ENCODE measurements around the gene ZNF625.
A peak's percentile ranks its signal among the peaks of the same experiment; 100 is the strongest.

ZNF625 gene

DNA sequence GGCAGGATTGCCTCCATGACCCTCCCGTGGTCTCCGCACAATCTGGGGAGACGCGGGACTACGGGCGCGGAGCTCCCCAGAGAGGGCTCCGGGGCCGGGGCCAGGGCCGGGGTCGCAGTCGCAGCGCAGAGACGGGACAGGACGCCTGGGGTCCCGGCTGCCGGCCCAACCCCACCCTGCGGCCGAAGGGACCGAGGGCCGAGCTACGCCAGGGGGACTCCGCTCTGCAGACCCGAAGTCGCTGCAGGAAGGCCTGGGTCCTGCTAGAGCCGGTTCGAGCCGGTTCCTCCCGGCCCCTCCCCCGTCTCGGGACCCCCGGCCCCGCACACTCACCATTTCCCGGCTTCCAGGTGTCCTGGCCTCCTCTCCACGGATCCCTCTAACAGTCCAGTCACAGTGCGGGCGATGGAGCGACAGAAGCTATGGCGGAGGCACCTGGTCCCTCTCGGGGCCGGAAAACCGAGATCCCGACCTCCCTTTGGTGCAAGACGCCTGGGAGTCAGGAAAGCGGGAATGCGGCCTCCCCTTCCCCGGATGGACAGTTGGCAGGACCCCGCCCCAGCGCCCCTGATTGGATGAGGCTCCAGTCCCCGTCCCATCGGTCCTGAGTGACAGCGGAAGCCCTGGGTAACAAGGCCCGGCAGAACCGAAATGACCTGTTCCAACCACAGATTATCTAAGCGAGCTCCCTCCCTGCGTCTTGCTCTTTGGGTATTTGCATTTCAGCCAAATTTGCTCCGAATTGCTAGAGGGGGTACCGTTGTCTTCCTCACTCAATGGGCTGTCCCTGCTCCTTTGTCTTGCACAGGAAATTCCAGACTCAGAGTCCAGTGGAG, at the start of gene ZNF625:
TSS of gene ZNF625 (minus strand) at position 512 of the 836 bp plus-strand sequence. CDS start at position 336, 176 bp downstream.
- DNase-seq (ENCODE audit: low read depth) = peak; percentile 79

DNA sequence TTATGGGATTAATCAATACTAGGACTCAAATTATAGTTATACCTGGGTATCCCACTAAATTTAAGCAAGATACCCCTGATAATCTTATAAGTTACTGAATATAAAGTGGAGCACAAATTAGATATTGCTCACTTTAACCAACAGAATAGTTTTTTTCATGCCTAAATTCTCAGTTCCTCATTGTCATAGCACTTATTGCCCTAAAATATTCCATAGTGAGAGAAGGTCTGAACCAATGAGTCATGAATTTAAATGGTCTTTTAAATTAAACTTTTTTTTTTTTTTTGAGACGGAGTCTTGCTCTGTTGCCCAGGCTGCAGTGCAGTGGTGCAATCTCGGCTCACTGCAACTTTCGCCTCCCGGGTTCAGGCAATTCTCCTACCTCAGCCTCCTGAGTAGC, 48.8 kb upstream of the ZNF625 start:
- no peak for DNase-seq (ENCODE audit: low read depth)

DNA sequence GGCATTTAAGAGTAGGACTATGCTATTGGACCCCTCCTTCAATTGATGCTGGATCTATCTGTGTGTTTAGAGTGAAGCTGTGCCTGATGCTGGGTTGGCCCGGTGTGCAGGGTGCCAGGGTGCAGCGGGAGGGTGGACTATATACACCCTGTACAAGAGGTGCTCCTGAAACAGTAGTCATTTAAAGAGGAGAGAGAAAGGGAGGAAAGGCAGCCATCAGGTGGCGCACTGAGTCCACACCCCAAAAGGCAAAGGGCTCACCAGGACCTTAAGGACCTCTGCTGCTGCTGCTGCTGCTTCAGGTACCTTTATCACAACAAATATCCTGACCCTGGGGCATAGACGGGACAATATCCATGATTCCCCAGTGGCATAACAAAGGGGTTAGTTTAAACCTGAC, 45.7 kb upstream of the ZNF625 start:
- no peak for DNase-seq (ENCODE audit: low read depth)

DNA sequence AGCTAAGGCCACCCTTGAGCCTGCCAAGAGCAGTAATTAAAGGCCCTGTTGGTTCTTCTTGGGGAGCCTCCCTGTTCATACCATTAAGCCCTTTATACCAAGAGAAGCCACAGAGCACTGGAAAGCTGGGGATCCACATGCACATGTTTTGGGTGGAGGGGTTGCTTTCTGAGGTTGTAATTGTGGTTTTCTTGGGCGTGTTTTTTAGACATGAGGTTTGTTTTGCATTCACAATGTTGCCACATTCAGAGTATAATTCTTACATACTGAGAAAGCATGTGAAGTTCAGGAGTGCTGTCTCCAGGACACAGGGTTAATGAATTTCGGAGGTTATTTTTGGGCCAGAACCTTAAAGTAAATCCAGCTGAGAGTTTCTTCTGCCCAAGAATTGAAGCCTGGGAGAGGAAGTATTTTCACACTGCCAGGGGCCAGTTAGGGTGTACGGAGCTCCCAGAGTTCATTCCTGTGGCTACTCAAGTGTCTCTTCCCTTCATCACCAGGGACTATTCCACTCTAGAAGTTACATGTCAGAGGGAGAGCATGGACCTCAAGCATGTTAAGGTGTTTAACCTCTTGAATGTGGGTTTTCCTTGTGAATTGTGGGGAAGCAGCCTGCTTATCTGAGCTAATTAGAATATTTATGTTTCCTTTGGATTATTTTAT, 43.4 kb upstream of the ZNF625 start:
- DNase-seq (ENCODE audit: low read depth) = no peak

DNA sequence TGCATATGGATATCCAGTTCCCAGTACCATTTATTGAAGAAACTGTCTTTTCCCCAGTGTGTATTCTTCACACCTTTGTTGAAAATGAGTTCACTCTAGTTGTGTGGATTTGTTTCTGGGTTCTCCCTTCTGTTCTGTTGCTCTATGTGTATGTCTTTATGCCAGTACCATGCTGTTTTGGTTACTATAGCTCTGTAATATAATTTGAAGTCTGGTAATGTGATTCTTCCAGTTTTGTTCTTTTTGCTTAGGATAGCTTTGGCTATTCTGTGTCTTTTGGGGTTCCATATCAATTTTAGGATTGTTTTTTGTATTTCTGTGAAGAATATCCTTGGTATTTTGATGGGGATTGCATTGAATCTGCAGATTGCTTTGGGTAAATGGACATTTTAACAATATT, 41.6 kb upstream of the ZNF625 start:
- DNase-seq (ENCODE audit: low read depth) = no peak

DNA sequence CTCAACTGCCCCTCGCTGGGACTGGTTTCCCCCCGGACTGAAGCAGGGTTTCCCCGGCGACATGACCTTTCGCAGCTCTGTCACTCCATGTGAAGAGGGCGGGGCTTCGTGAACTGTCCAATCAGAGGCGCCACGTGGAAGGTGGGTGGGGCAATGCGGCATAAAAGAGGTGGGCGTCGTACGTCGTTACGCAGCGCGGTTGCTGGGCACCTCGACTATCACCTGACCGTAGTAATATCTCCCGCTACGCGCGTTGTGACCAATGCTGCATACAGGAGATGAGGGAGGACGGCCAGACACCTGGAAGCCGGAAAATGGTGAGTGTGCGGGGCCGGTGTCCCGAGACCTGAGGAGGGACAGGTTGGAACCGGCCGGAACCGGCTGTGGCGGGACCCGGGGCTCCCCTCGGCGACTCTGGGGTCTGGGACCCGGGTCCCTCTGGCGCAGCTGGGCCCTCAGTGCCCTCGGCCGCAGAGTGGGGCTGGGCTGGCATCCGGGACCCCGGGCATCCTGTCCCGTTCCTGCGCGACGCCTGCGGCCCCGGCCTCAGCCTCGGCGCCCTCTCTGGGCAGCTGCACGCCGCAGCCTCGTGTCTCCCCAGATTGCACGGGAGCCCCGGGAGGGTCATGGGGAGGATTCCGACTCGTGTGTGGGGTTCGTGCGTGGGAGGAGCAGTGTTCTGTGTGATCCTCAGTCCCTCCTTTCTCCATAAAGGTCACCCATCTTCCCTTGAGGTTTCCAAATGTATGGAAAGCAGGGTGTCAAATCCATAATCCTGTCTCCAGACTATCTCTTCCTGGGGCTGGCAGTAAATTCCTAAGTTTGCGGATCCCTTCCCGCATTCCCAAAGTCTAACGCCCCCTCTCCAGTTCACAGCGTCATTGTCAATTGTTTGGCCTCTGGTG, 38.5 kb upstream of the ZNF625 start:
- peak; percentile 4 for DNase-seq (ENCODE audit: low read depth)

DNA sequence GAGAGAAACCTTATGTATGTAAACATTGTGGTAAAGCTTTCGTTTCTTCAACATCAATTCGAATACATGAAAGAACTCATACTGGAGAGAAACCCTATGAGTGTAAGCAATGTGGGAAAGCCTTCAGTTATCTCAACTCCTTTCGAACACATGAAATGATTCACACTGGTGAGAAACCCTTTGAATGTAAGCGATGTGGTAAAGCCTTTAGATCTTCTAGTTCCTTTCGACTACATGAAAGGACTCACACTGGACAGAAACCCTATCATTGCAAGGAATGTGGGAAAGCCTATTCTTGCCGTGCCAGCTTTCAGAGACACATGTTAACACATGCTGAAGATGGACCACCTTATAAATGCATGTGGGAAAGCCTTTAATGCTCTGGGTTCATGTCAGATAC, 31.1 kb upstream of the ZNF625 start:
- peak; percentile 17 for DNase-seq (ENCODE audit: low read depth)

DNA sequence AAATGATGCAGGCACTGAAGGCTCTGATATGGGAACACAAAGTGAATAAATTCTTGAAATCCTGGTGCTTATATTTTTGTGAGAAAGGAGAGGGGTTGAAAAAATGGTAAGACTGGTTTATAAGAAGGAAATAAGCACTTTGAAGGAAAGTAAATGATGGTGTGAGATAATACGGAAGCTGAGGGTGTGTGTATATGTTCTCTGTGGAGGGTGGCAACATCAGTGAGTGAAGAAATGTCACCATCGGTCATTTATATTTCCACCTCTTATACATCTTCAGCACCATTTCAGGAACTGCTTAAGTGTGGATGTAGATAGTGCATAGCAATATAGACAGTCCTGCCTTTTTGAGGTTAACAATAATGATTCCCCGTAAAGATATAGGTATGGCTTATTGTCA, 23.8 kb upstream of the ZNF625 start:
- no peak for DNase-seq (ENCODE audit: low read depth)

DNA sequence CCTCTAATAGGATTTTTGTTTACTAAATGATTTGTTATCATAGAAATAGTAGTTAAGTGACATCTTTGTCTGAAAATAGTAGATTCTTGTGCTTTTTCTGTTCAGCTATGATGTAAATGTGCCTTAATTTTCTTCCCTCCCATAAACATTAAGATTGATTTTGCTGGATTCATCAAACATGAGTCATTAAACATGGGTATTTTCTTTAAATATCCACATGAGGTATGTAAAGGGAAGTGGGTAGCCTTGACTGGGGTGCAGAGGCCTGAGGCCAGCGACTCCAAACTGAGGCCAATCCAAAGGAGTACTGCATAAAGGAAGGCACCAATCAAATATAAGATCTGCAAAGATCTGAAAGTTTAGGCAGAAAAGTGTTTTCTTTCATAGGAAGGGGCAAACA, 10.1 kb upstream of the ZNF625 start:
- no peak for DNase-seq (ENCODE audit: low read depth)

DNA sequence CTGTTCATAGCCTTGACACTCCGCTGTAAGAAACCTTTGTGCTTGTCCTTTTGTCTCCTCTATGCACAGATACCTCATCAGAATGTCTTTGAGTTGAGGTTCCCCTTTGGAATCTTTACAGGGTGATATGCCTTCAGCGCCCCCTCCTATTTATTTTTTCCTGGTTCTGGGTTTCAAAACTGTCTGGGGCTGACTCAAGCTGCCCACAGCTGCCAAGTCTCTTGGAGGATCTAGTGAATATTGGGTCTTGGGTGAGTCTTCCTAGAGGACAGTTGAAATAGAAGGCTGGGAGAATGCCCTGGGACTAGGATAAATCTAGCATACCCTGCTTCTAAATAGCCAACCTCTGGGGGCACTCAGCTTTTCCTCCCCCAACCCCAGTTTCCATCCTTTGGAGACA, 7.3 kb upstream of the ZNF625 start:
- DNase-seq (ENCODE audit: low read depth) = peak; percentile 39

DNA sequence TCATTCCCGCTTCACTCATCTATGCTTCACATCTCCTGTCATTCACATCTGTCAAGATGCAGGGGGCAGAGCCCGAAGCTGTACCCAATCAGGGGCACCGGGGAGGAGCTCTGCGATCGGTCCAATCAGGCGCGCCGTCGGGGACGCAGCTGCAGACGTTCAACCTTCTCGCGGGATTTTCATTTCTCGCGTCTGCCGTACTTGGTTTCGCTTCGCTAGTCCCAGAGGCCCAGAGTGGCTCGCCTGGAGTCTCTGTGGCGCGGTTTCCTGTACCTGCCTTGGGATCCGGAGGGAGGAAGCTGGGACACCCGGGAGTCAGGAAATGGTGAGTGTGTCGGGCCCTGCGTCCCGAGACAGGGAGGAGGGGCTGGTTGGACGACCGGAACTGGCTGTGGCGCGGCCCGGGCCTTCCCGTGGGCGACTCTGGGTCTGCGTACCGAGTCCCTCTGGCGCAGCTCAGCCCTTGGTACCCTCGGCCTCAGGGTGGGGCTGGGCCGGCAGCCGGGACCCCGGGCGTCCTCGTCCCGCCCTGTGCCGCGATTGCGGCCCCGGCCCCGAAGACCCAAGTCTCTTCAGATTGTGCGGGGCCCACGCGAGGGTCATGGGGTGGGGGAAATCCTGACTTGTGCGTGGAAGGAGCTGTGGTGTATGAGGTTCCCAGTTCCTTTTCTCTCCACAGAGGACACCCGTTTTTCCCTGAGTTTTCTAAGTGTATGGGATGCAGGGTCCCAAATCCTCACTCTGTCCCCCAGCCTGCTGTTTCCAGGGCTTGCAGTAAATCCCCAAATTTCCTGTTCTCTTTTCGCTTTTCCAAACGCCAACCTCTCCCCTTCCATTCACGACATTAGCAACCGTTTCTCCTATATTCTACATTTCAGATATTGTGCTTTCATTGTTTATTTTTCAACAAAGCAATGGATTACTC, 6.6 kb upstream of the ZNF625 start, which contains the start of gene ZNF136:
TSS of gene ZNF136 (plus strand) at position 215 of the 925 bp plus-strand sequence. CDS start at position 323, 108 bp downstream.
- DNase-seq (ENCODE audit: low read depth) = peak; percentile 94

DNA sequence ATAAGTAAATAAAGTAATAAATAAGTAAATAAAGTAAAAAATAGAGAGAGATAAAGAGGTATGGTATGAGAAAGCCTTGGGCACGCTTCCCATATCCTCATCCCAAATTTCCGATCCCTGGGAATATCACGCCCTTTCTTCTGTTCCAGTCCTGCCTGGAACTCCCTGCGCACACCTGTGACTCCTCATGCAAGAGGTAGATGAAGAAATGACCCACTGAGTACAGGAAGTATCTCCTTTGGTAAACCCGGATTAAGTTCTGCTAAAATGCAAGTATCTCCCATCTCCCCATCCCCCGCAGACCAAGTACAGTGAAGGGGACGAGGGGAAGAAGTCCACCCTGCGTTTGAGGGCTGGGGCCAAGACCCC, 6.0 kb upstream of the ZNF625 start:
- no peak for DNase-seq (ENCODE audit: low read depth)

DNA sequence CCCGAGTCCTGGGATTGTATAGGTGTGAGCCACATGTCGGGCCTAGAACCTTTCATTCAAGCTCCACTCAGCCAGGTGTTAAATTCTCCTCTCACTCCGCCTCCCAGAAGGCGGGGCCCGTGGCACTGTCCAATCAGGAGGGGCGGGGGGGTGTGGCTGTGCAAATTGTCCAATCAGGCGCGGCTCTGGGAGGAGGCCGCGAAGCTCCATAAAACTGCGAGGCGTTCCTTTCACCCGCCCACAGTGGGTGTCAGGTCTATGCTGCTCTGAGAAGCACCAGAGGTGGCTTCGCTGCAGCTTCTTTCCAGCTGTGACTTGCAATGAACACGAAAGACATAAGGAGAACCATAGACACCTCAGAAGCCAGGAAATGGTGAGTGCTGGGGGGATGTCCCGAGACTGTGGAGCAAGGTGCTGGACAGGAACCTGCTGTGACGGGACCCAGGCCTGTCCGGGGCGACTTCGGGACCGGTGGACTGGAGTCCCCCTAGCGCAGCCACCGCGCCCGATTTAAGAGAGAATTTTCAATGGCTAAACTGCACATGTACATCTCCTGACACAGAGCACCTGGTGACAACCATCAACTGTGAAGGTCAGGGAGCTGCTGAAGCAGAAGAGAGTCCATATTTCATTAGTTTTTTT, 3.4 kb upstream of the ZNF625 start:
- no peak for DNase-seq (ENCODE audit: low read depth)

DNA sequence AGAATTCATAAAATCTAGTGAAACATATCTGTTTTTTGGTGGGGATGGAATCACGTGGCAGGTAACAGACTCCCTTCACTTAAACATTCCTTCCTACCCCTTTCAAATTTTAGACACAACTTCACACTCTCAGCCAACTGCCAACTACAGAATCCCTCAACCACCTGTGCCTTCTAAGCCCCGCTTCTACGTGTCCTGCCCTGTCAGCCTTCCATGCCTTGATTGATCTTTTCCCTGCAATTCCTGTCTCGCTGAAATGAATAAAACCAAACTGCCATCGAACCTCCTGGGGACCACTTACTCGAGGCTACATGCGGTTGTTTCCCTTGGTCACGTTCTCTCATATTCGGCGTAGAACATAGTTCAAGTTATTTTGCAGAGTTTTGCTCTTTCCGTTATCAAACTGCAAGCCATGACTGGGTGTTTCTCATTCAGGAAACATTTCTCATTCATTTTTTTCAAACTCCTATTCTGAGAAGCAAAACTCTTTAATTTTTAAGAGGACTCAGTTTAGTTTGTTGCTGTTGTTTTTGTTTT, 1.1 kb downstream of the ZNF625 start:
- no peak for DNase-seq (ENCODE audit: low read depth)

DNA sequence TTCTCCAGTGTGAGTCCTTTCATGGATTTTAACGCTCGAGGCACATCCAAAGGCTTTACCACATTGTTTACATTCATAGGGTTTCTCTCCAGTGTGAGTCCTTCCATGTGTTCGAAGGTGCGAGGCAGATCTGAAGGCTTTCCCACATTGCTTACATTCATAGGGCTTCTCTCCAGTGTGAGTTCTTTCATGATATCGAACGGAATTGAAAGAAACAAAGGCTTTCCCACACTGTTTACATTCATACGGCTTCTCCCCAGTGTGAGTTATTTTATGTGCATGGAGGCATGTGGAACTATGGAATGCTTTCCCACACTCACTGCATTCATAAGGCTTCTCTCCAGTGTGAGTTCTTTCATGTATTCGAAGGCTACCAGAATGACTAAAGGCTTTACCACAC, 11.2 kb downstream of the ZNF625 start:
- DNase-seq (ENCODE audit: low read depth) = no peak

DNA sequence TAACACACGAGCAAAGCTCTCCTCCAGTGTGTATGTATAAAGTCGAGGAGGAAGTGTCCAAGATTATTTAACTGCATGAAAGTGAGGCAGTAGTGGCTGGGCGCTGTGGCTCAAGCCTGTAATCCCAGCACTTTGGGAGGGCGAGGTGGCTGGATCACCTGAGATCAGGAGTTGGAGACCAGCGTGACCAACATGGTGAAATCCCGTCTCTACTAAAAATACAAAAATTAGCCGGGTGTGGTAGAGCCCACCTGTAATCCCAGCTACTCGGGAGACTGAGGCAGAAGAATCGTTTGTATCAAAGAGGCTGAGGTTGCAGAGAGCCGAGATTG, 15.2 kb downstream of the ZNF625 start:
- no peak for DNase-seq (ENCODE audit: low read depth)

DNA sequence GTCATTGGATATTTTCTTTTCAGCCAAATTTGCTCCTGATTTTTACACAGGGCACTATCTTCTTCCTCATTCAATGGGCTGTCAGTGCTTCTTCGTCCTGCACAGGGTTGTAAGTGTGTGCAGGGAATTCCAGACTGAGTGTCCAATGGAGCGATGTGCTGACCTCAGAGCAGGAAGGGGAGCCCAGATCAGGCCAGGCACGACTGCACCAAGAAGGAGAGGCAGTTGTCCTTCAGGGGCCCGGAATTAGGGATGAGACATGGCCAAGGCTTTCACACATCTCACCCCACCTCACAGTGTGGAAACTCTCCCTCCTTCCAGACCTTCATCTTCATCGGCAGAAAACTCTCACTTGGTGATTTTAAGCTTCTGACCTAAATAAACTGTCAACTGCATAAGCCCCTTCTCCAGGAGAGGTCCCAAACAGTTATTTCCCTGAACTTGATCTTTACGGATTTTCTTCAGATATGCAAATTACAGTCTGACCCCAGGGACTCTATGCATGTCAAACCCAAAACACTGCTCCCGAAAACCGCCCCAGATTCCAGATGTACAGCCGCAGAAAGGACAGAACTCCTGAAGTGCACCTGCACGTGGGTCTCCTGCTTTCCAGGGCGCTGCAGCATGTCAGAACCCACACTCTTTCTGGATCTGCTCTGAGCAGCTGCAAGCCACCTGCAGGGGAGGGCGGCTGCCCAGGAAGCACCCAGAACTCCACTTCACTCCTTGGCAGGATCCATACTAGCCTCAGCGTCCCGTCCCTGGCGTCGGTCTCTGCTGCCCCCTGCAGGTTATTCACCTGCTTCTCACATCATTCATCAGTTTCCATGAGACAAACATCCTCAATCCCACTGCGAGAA, 15.8 kb downstream of the ZNF625 start:
- peak; percentile 76 for DNase-seq (ENCODE audit: low read depth)

DNA sequence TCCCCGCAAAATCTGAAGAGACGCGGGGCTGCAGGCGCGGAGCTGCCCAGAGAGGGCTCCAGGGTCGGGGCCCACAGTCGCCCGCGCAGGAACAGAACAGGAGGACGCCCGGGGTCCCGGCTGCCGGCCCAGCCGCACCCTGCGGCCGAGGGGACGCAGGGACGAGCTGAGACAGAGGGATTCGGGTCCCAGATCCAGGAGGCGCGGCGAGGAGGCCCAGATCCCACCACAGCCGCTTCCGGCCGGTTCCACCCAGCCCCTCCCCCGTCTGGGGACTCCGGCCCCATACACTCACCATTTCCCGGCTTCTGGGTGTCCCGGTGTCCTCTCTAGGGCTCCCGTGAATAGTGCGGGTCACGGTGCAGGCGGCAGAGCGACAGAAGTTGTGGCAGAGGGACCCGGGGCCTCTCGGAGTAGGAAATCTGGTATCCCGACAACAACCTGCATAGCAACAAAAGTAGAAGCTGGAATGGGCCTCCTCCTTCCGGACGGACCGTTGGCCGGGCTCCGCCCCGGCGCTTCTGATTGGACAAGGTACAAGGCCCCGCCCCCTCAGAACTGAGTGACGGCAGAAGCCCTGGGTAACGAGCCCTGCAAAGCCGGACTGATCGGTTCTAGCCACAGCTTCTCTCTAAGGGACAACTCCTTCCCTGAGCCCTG, 16.5 kb downstream of the ZNF625 start, which contains the start of gene ZNF20:
TSS of gene ZNF20 (minus strand) at position 466 of the 660 bp plus-strand sequence. CDS start at position 298, 168 bp downstream.
- peak; percentile 90 for DNase-seq (ENCODE audit: low read depth)

DNA sequence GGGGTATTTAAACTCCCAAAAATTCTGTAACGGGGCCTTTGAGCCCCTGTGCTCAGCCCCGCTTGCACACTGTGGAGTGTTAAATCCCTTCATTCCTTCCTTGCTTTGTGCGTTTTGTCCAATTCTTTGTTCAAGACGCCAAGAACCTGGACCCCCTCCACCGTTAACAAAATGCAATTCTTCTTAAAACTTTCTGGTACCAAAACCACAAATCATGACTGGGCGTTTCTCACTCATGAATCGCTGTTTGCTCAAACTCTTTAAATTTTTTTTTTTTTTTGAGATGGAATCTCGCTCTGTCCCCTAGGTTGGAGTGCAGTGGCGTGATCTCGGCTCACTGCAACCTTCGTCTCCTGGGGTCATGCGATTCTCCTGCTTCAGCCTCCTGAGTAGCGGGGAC, 17.3 kb downstream of the ZNF625 start:
- no peak for DNase-seq (ENCODE audit: low read depth)

All from amniotic epithelial cell (primary cell).